GM19395 (cell line): ENCODE measurements around the gene GADL1.

Experiments
- ATAC-seq: cut with Tn5 transposase; IDR thresholded peaks from one replicate; pipeline ENCODE4 v1.9.1; 2021; ENCODE audit warnings: mild to moderate bottlenecking, moderate library complexity; ENCODE audit not compliant: unreplicated experiment

GADL1 gene

GRCh38 chr3:30894521-30895251 lies at the start of gene GADL1:
GADL1 (minus strand) TSS chr3:30894661; CDS start chr3:30894614, 47 bp downstream.
- no peak for ATAC-seq

GRCh38 chr3:30944124-30944523 lies 49.7 kb upstream of the GADL1 start:
- no peak for ATAC-seq

GRCh38 chr3:30943206-30943605 lies 48.7 kb upstream of the GADL1 start:
- no peak for ATAC-seq

GRCh38 chr3:30941342-30941741 lies 46.9 kb upstream of the GADL1 start:
- no peak for ATAC-seq

GRCh38 chr3:30940740-30941139 lies 46.3 kb upstream of the GADL1 start:
- no peak for ATAC-seq

GRCh38 chr3:30934208-30934550 lies 39.7 kb upstream of the GADL1 start:
- peak; percentile 58 for ATAC-seq

- ATAC-seq: peak; percentile 17
Measured at GRCh38 chr3:30933478-30934207, 39.2 kb upstream of the GADL1 start.

GRCh38 chr3:30932513-30933098 lies 38.1 kb upstream of the GADL1 start:
- no peak for ATAC-seq

- ATAC-seq: no peak
Measured at GRCh38 chr3:30924763-30925162, 30.3 kb upstream of the GADL1 start.

- no peak for ATAC-seq
Measured at GRCh38 chr3:30919564-30919963, 25.1 kb upstream of the GADL1 start.

GRCh38 chr3:30918761-30919160 lies 24.3 kb upstream of the GADL1 start:
- no peak for ATAC-seq

GRCh38 chr3:30915782-30916181 lies 21.3 kb upstream of the GADL1 start:
- ATAC-seq: no peak

GRCh38 chr3:30914696-30915095 lies 20.2 kb upstream of the GADL1 start:
- ATAC-seq: no peak

GRCh38 chr3:30913176-30913575 lies 18.7 kb upstream of the GADL1 start:
- ATAC-seq: no peak

GRCh38 chr3:30912301-30912700 lies 17.8 kb upstream of the GADL1 start:
- ATAC-seq: no peak

GRCh38 chr3:30908456-30909037 lies 14.1 kb upstream of the GADL1 start:
- no peak for ATAC-seq

GRCh38 chr3:30904996-30905395 lies 10.5 kb upstream of the GADL1 start:
- ATAC-seq: no peak

- no peak for ATAC-seq
Measured at GRCh38 chr3:30895329-30895728, 868 bp upstream of the GADL1 start.

GRCh38 chr3:30893678-30894325 lies 659 bp downstream of the GADL1 start:
- no peak for ATAC-seq

- no peak for ATAC-seq
Measured at GRCh38 chr3:30890907-30891306, 3.6 kb downstream of the GADL1 start.

- no peak for ATAC-seq
Measured at GRCh38 chr3:30886888-30887287, 7.6 kb downstream of the GADL1 start.
